ENCODE data around the gene TMEM109. TPM values are rescaled to one million over a fixed set of nuclear protein-coding genes. Genes with fewer than 3 reads are reported as not detected.

Gene TMEM109
- total and polyA plus RNA-seq, 2 of the 4 experiments (the other 2 are of a cell fraction): 15.1 to 69.7 TPM

DNA sequence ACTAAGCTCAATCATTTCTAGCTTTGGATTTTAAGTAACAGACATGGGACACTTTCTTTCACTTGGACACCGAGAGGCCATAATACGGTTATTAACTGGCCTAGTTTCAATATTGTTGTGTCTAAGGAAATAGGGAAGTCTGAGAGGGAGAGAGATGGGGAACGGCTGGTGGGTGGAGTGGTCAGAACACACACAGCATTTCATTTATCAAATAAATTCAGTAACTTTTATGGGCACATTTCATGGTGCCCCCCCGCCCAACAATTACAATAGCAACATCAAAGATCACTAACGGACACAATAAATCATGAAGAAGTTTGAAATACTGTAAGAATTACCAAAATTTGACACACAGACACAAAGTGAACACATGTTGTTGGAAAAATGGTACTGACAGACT lies 18.3 kb upstream of the TMEM109 start:
- Histone ChIP-seq H3K27me3 (ENCODE audit: control insufficient read depth, insufficient read depth, low read length) (no peaks in the 10 kb centered on the region), H4K91ac (ENCODE audit: insufficient read depth, low read depth, low read length) (no peak overlapping the region), H3K14ac (replicated peaks; ENCODE audit: low read depth, low read length) (no peak overlapping the region), H2AK9ac (replicated peaks; ENCODE audit: low read depth, low read length, poor library complexity) (no peak overlapping the region), H3K4me2 (ENCODE audit: low read depth, low read length) (no peak overlapping the region), H4K5ac (ENCODE audit: low read depth, low read length) (no peak overlapping the region), H4K8ac (ENCODE audit: low read depth in 2 of 2, low read length in 2 of 2) (no peak overlapping the region), H2AK5ac (ENCODE audit: low read depth, low read length) (no peak overlapping the region), H2AFZ (replicated peaks; ENCODE audit: low read length, poor library complexity) (no peak overlapping the region), H3K9ac (ENCODE audit: low read depth, low read length) (no peak overlapping the region), H3K79me1 (ENCODE audit: low read depth in 1 of 2, low read length in 2 of 2) (peaks cover 2 to 3% of the 10 kb centered on the region in 2 experiments; a peak in 3 of 4 replicates), H3K9me3 (ENCODE audit: control insufficient read depth, insufficient read depth, low read length) (no peaks in the 10 kb centered on the region), H3K4me1 (ENCODE audit: control insufficient read depth, insufficient read depth, low read length) (no peaks in the 10 kb centered on the region), H2BK20ac (ENCODE audit: low read depth, low read length) (no peak overlapping the region), H2BK5ac (ENCODE audit: low read depth, low read length, poor library complexity, severe bottlenecking) (no peak overlapping the region), H2BK15ac (ENCODE audit: low read depth, low read length) (no peak overlapping the region), H3K56ac (ENCODE audit: extremely low read depth, insufficient read depth, low read length) (no peak overlapping the region), H2BK120ac (ENCODE audit: low read depth, low read length) (no peak overlapping the region), H3K4me3 (ENCODE audit: insufficient read depth, low read depth, low read length) (no peak overlapping the region), H3K4ac (ENCODE audit: low read depth, low read length) (no peak overlapping the region), H3K23ac (ENCODE audit: low read depth, low read length) (no peak overlapping the region), H4K20me1 (ENCODE audit: insufficient read depth, low read length) (no peaks in the 10 kb centered on the region), H3K18ac (ENCODE audit: low read depth, low read length) (no peak overlapping the region), H3K9me1 (ENCODE audit: insufficient read depth, low read length) (no peaks in the 10 kb centered on the region), H3K36me3 (ENCODE audit: control insufficient read depth, insufficient read depth, low read length) (peaks cover 40% of the 10 kb centered on the region), H3K27ac (ENCODE audit: insufficient read depth, low read length) (no peak overlapping the region)
- ChIA-PET CTCF (interaction anchor here (2.0 kb wide), 1 partner anchor 8 kb away, joined by 6 read pairs; no protein-coding TSS in a partner anchor), POLR2A (ENCODE audit: unreplicated experiment) (no interaction called here)
- ATAC-seq (ENCODE audit: low read depth) (no peak), DNase-seq (no peak)
- dilution Hi-C loops (cut with HindIII; ENCODE audit: low sequenced_read_pairs, unreplicated experiment) (no loop called here), in situ Hi-C loops (cut with MboI; ENCODE audit: low sequenced_read_pairs) (loop anchor here (5.0 kb wide), 1 partner anchor 118 kb away; no protein-coding TSS in a partner anchor), intact Hi-C loops (cut with micrococcal nuclease) (no loop called here)
- TF ChIP-seq USF2 (IDR thresholded peaks at IDR 0.05; ENCODE audit: low read depth, low read length) (no peak), MAFK (IDR thresholded peaks at IDR 0.05; ENCODE audit: low read depth, low read length) (no peak), BHLHE40 (IDR thresholded peaks at IDR 0.05; ENCODE audit: low read depth, low read length) (no peak)
- WGBS, 2 experiments (ENCODE audit: extremely low coverage in 2 of 2, insufficient read length in 1 of 2): no CpG with 5 or more reads among the region's 5 CpGs
- no TSS peak for BruUV-seq (replicated peaks)
